A549 (cell line): ENCODE results near the gene AIF1.

Experiments
- EHMT2 ChIP-seq: fragments of 200-600 bp; sonication (generic); IDR thresholded peaks from 2 replicates; pipeline ENCODE4 v1.6.1; 2016; ENCODE audit warnings: antibody characterized with exemption, low read depth, mild to moderate bottlenecking, moderate library complexity
- ESRRA ChIP-seq: fragments of 150-350 bp; IDR thresholded peaks from 2 replicates; pipeline ENCODE4 v1.6.1; 2014; ENCODE audit warnings: mild to moderate bottlenecking, low read length, borderline replicate concordance
- POLR2A ChIP-seq: IDR thresholded peaks from 2 replicates; pipeline ENCODE4 v1.6.1; 2012; ENCODE audit warnings: mild to moderate bottlenecking, low read length

GRCh38 chr6:31581434-31582229 is 33.4 kb upstream of the AIF1 start:
- no peak for TF ChIP-seq ESRRA
- no peak for TF ChIP-seq POLR2A
- no peak for TF ChIP-seq EHMT2
